K562 (cell line): Measurements from ENCODE around the gene STMN3. TPM values are rescaled to one million over a fixed set of nuclear protein-coding genes. Genes with fewer than 3 reads are reported as not detected.
A peak's percentile ranks its signal among the peaks of the same experiment; 100 is the strongest.

Experiments used
- ATAC-seq: fragments of 200-7000 bp; cut with Tn5 transposase; 3 replicates; pipeline ENCODE4 v1.9.1; 2020; ENCODE audit warnings: moderate library complexity
- BruUV-seq: library from RNA; stranded (reverse); fragments of 400-500 nt; replicated peaks from 2 replicates; lab custom pipeline; 2021; lab: Mats Ljungman, UMichigan
- CTCF ChIA-PET: fragments of 300-600 bp; formaldehyde crosslinking; extraction: SDS; loops from one replicate; lab custom pipeline; 2021; ENCODE audit warnings: low intra/inter-chr PET ratio; lab: Yijun Ruan, JAX
- POLR2A ChIA-PET: fragments of 300-600, 350-650 bp; sonication (Branson Sonifier 250); formaldehyde crosslinking; extraction: SDS; loops from one replicate; lab custom pipeline; 2021; ENCODE audit warnings: antibody characterized with exemption, inconsistent platforms; lab: Yijun Ruan, JAX
- DNase-seq, 4 experiments: peaks; one replicate each; pipeline versions ENCODE4 v3.0.0 to v3.0.0-alpha.2; 2011 to 2018; ENCODE audit warnings: low spot score in 3 of 4, mixed read lengths in 3 of 4; ENCODE audit errors: extremely low read depth in 1 of 4
- FAIRE-seq: peaks from 2 replicates; lab custom pipeline; 2011; peaks lifted over from hg19 to GRCh38; lab: Jason Lieb, UNC
- H2AFZ ChIP-seq: 2 replicates; pipeline ENCODE4 v1.6.0; 2011; ENCODE audit warnings: low read depth, low read length, control low read depth, inconsistent platforms
- H3K27ac ChIP-seq: fragments of 200-600 bp; 3 replicates; pipeline ENCODE4 v1.8.0; 2011; ENCODE audit warnings: low read depth, mild to moderate bottlenecking, control low read depth, inconsistent platforms, low read length, moderate library complexity, mixed read lengths; ENCODE audit errors: extremely low read depth
- H3K27me3 ChIP-seq, 2 experiments: fragments of 300-600 bp in 1 of 2; 2 replicates in 1 of 2; 3 replicates in 1 of 2; pipeline versions ENCODE4 v1.6.0 to v1.8.0; 2011; ENCODE audit warnings: inconsistent platforms in 2 of 2, low read length in 2 of 2, mild to moderate bottlenecking in 1 of 2, mixed read lengths in 1 of 2, moderate library complexity in 1 of 2; ENCODE audit not compliant: control insufficient read depth in 2 of 2, insufficient read depth in 2 of 2
- H3K36me3 ChIP-seq: fragments of 300-600 bp; 3 replicates; pipeline ENCODE4 v1.8.0; 2011; ENCODE audit warnings: mild to moderate bottlenecking, low read length, inconsistent platforms; ENCODE audit not compliant: control insufficient read depth, insufficient read depth
- H3K4me1 ChIP-seq, 2 experiments: fragments of 200-600 bp in 1 of 2; replicated peaks in 1 of 2; 2 replicates in 1 of 2; 3 replicates in 1 of 2; pipeline versions ENCODE4 v1.5.1 to v1.8.0; 2011; ENCODE audit warnings: inconsistent platforms in 2 of 2, low read length in 2 of 2, mild to moderate bottlenecking in 1 of 2, mixed read lengths in 1 of 2, moderate library complexity in 1 of 2; ENCODE audit not compliant: control insufficient read depth in 2 of 2, insufficient read depth in 2 of 2
- H3K4me2 ChIP-seq: 2 replicates; pipeline ENCODE4 v1.6.1; 2011; ENCODE audit warnings: low read length, control low read depth, inconsistent platforms, mixed read lengths; ENCODE audit not compliant: insufficient read depth
- H3K4me3 ChIP-seq: fragments of 200-600 bp; sonication (generic), shearing (Covaris generic); 2 replicates; pipeline ENCODE4 v1.5.1; 2016; ENCODE audit warnings: control low read depth, inconsistent platforms
- H3K79me2 ChIP-seq: fragments of 200-600 bp; 3 replicates; pipeline ENCODE4 v1.8.0; 2011; ENCODE audit warnings: low read length, inconsistent platforms; ENCODE audit not compliant: control insufficient read depth, insufficient read depth
- H3K9ac ChIP-seq, 2 experiments: 2 replicates each; pipeline versions ENCODE4 v1.6.0 to v1.6.1; 2011; ENCODE audit warnings: low read depth in 2 of 2, low read length in 2 of 2, control low read depth in 1 of 2, inconsistent platforms in 1 of 2, mild to moderate bottlenecking in 1 of 2, mixed read lengths in 1 of 2; ENCODE audit not compliant: insufficient read depth in 1 of 2
- H3K9me1 ChIP-seq: one replicate; pipeline ENCODE4 v1.6.0; 2011; ENCODE audit warnings: inconsistent platforms, mild to moderate bottlenecking, low read length, moderate library complexity; ENCODE audit not compliant: control insufficient read depth, insufficient read depth
- H3K9me3 ChIP-seq: replicated peaks from 2 replicates; pipeline ENCODE4 v1.5.1; 2011; ENCODE audit warnings: low read depth, low read length, inconsistent platforms; ENCODE audit not compliant: control insufficient read depth, insufficient read depth
- H4K20me1 ChIP-seq: replicated peaks from 2 replicates; pipeline ENCODE4 v1.6.1; 2011; ENCODE audit warnings: low read length, inconsistent platforms, mixed read lengths; ENCODE audit not compliant: control insufficient read depth, insufficient read depth
- ERF ChIP-seq: fragments of 450-650 bp; formaldehyde crosslinking; IDR thresholded peaks from 2 replicates; pipeline ENCODE4 v1.4.0; 2020; ENCODE audit warnings: mild to moderate bottlenecking, mixed read lengths
- MEIS2 ChIP-seq: fragments of 450-650 bp; IDR thresholded peaks from 2 replicates; pipeline ENCODE4 v1.6.1; 2014; ENCODE audit warnings: mild to moderate bottlenecking; ENCODE audit not compliant: partially characterized antibody
- ZNF311 ChIP-seq: fragments of 250-450 bp; sonication (Bioruptor Pico); IDR thresholded peaks from 2 replicates; pipeline ENCODE4 v1.4.0; 2020; ENCODE audit warnings: mild to moderate bottlenecking, moderate library complexity
- WGBS: fragments of 100-300 bp; shearing (Covaris generic); methylation state at CpG from one replicate; pipeline ENCODE4 v1.1.6; 2016; ENCODE audit warnings: low coverage, mixed read lengths; ENCODE audit not compliant: insufficient coverage; ENCODE audit errors: missing lambda C conversion rate; 5-methylcytosine and 5-hydroxymethylcytosine counted together
- in situ Hi-C: fragments of 300-500 bp; cut with MboI; formaldehyde crosslinking; loops from 4 replicates; pipeline ENCODE4 v1.15.0; 2018; ENCODE audit warnings: inconsistent platforms, mixed read lengths
- intact Hi-C: fragments of 100-400 bp; cut with micrococcal nuclease; formaldehyde crosslinking; loops from 2 replicates; pipeline ENCODE4 v1.14.2; 2022
- polyA plus RNA-seq, 8 experiments: library from polyadenylated mRNA; depleted of rRNA in 4 of 8; stranded (reverse) in 5 of 8; unstranded in 3 of 8; fragments of >200 nt; fragmentation: Nextera tagmentation in 2 of 8; fragmentation: Illumina TruSeq in 1 of 8; extraction: Ambion mirVana in 2 of 8; extraction: Trizol in 1 of 8; gene quantifications; 2 replicates each; pipeline versions ENCODE4 v1.2.1 to v1.2.3, GENCODE V29; 2011 to 2014; ENCODE audit warnings: inconsistent platforms in 1 of 8, missing spikeins in 1 of 8
- total RNA-seq, 7 experiments: library from RNA; depleted of rRNA in 6 of 7; stranded (reverse); fragments of >200 nt in 6 of 7; fragmentation: Illumina TruSeq in 2 of 7; extraction: Trizol in 2 of 7; gene quantifications; 2 replicates each; pipeline versions ENCODE4 v1.2.1 to v1.2.3, GENCODE V29; 2011 to 2021; ENCODE audit warnings: low replicate concordance in 1 of 7
- TF ChIP-seq, protein P1 (sequence below): fragments of 450-650 bp; IDR thresholded peaks from 2 replicates; pipeline ENCODE4 v1.6.1; 2016; ENCODE audit warnings: mild to moderate bottlenecking, moderate library complexity
- TF ChIP-seq, protein P2 (sequence below): IDR thresholded peaks from 2 replicates; pipeline ENCODE4 v1.6.1; 2012; ENCODE audit warnings: low read depth, low read length, improper control_type of control experiment, borderline replicate concordance

The STMN3 gene
- total and polyA plus RNA-seq, 9 of the 15 experiments (the other 6 are each of a cell fraction or from before 2014, with no cell fraction given) = 0.70 to 65.6 (median 29.4) TPM

- TF ChIP-seq MEIS2 (peak; percentile 47), ERF (peak; percentile 26; the same call in 1 of the 2 replicates)
Measured at GRCh38 chr20:63641792-63642523, 11.3 kb downstream of the STMN3 start (continued).

DNA sequence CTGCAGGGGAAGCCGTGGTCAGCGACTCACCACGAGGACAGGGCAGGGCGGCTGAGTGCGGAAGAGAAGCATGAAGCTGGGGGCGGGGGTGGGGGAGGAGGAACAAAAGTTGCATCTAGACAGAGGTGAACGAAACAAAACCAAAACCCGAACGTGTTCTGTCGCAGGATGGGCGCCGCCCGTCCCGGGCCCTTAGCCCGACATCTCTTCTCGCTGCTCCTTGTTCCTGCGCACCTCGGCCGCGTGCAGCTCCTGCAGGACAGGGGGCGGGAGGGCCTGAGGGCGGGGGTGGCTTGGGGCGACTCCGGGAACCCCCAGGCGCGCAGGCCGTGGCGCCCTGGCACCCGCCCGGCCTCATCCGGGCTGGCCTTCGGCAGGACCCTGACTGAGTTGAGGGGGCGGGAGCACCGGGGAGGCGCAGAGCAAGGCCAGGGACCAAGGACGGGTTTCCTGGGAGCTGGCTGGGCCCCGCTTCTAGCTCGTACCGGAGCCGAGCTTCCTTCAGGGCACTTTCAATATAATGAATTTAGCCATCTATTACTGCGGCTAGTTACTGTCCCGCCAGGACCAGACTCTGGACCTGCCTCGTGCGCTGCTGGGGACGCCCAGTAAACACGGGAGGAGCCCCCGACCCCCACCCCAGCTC is 12.0 kb downstream of the STMN3 start:
- peak overlapping the region; percentile 61 for H3K4me2 ChIP-seq
- WGBS = 13% methylated on average over 7 of the region's 47 CpGs
- FAIRE-seq = no peak
- H3K36me3 ChIP-seq = peaks cover 5% of the 10 kb centered on the region; the same call in 1 of the 3 replicates
- H3K9me1 ChIP-seq = no peaks in the 10 kb centered on the region
- CTCF ChIA-PET = no interaction called here
- H3K4me3 ChIP-seq = peak overlapping the region; percentile 25; the same call in 1 of the 2 replicates
- no peak overlapping the region for H2AFZ ChIP-seq
- peak in 2 of 4 experiments; percentile 27 to 34 for DNase-seq
- intact Hi-C loops = no loop called here
- H3K4me1 ChIP-seq = peaks cover 0 to 52% of the 10 kb centered on the region in 2 experiments; a peak in 3 of 5 replicates
- H3K9me3 ChIP-seq = no peaks in the 10 kb centered on the region
- ATAC-seq = peak; percentile 30
- H3K27ac ChIP-seq = peak overlapping the region; percentile 43; the same call in 1 of the 3 replicates
- no peaks in the 10 kb centered on the region for H3K79me2 ChIP-seq
- in situ Hi-C loops = no loop called here
- H3K27me3 ChIP-seq = no peaks in the 10 kb centered on the region
- H3K9ac ChIP-seq = peak overlapping the region in 1 of 2 experiments; percentile 84; a peak in 2 of 4 replicates
- BruUV-seq = no TSS peak
- POLR2A ChIA-PET = interaction anchor here (0.6 to 1.5 kb wide), 6 partner anchors 12 to 378 kb away, joined by 3 to 8 read pairs (median 4); partner anchors contain the start of gene STMN3
- no peaks in the 10 kb centered on the region for H4K20me1 ChIP-seq
- no peak for TF ChIP-seq ZNF311
- TF ChIP-seq, protein P1, sequence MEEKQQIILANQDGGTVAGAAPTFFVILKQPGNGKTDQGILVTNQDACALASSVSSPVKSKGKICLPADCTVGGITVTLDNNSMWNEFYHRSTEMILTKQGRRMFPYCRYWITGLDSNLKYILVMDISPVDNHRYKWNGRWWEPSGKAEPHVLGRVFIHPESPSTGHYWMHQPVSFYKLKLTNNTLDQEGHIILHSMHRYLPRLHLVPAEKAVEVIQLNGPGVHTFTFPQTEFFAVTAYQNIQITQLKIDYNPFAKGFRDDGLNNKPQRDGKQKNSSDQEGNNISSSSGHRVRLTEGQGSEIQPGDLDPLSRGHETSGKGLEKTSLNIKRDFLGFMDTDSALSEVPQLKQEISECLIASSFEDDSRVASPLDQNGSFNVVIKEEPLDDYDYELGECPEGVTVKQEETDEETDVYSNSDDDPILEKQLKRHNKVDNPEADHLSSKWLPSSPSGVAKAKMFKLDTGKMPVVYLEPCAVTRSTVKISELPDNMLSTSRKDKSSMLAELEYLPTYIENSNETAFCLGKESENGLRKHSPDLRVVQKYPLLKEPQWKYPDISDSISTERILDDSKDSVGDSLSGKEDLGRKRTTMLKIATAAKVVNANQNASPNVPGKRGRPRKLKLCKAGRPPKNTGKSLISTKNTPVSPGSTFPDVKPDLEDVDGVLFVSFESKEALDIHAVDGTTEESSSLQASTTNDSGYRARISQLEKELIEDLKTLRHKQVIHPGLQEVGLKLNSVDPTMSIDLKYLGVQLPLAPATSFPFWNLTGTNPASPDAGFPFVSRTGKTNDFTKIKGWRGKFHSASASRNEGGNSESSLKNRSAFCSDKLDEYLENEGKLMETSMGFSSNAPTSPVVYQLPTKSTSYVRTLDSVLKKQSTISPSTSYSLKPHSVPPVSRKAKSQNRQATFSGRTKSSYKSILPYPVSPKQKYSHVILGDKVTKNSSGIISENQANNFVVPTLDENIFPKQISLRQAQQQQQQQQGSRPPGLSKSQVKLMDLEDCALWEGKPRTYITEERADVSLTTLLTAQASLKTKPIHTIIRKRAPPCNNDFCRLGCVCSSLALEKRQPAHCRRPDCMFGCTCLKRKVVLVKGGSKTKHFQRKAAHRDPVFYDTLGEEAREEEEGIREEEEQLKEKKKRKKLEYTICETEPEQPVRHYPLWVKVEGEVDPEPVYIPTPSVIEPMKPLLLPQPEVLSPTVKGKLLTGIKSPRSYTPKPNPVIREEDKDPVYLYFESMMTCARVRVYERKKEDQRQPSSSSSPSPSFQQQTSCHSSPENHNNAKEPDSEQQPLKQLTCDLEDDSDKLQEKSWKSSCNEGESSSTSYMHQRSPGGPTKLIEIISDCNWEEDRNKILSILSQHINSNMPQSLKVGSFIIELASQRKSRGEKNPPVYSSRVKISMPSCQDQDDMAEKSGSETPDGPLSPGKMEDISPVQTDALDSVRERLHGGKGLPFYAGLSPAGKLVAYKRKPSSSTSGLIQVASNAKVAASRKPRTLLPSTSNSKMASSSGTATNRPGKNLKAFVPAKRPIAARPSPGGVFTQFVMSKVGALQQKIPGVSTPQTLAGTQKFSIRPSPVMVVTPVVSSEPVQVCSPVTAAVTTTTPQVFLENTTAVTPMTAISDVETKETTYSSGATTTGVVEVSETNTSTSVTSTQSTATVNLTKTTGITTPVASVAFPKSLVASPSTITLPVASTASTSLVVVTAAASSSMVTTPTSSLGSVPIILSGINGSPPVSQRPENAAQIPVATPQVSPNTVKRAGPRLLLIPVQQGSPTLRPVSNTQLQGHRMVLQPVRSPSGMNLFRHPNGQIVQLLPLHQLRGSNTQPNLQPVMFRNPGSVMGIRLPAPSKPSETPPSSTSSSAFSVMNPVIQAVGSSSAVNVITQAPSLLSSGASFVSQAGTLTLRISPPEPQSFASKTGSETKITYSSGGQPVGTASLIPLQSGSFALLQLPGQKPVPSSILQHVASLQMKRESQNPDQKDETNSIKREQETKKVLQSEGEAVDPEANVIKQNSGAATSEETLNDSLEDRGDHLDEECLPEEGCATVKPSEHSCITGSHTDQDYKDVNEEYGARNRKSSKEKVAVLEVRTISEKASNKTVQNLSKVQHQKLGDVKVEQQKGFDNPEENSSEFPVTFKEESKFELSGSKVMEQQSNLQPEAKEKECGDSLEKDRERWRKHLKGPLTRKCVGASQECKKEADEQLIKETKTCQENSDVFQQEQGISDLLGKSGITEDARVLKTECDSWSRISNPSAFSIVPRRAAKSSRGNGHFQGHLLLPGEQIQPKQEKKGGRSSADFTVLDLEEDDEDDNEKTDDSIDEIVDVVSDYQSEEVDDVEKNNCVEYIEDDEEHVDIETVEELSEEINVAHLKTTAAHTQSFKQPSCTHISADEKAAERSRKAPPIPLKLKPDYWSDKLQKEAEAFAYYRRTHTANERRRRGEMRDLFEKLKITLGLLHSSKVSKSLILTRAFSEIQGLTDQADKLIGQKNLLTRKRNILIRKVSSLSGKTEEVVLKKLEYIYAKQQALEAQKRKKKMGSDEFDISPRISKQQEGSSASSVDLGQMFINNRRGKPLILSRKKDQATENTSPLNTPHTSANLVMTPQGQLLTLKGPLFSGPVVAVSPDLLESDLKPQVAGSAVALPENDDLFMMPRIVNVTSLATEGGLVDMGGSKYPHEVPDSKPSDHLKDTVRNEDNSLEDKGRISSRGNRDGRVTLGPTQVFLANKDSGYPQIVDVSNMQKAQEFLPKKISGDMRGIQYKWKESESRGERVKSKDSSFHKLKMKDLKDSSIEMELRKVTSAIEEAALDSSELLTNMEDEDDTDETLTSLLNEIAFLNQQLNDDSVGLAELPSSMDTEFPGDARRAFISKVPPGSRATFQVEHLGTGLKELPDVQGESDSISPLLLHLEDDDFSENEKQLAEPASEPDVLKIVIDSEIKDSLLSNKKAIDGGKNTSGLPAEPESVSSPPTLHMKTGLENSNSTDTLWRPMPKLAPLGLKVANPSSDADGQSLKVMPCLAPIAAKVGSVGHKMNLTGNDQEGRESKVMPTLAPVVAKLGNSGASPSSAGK = no peak
- TF ChIP-seq, protein P2, sequence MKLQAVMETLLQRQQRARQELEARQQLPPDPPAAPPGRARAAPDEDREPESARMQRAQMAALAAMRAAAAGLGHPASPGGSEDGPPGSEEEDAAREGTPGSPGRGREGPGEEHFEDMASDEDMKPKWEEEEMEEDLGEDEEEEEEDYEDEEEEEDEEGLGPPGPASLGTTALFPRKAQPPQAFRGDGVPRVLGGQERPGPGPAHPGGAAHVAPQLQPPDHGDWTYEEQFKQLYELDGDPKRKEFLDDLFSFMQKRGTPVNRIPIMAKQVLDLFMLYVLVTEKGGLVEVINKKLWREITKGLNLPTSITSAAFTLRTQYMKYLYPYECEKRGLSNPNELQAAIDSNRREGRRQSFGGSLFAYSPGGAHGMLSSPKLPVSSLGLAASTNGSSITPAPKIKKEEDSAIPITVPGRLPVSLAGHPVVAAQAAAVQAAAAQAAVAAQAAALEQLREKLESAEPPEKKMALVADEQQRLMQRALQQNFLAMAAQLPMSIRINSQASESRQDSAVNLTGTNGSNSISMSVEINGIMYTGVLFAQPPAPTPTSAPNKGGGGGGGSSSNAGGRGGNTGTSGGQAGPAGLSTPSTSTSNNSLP = no peak
